Forelimb muscle (tissue), 1 donor: Measurements from ENCODE around the gene PIEZO2. TPM values are rescaled to one million over a fixed set of nuclear protein-coding genes. Genes with fewer than 3 reads are reported as not detected.
"Not testable (repeated sequence)": the region's sequence is repeated elsewhere in the genome, so short reads cannot be mapped to it uniquely, and the experiment has no call there.

ENCODE experiments used
- DNase-seq: peaks from one replicate; pipeline ENCODE4 v3.0.0-alpha.2; 2013; ENCODE audit warnings: low read depth
- polyA plus RNA-seq: library from polyadenylated mRNA; unstranded; fragments of 120-200 nt; gene quantifications from one replicate; pipeline ENCODE4 v1.2.1, GENCODE V29; 2013; ENCODE audit not compliant: insufficient read length

PIEZO2 gene
- polyA plus RNA-seq, 1 donor = 31.0 TPM

GRCh38 chr18:10928011-10928771 is 221.2 kb downstream of the PIEZO2 start:
- DNase-seq = no peak

- no peak for DNase-seq
These were observed 221.9 kb downstream of the PIEZO2 start for GRCh38 chr18:10927286-10927992.

GRCh38 chr18:10926621-10927161 is 222.7 kb downstream of the PIEZO2 start:
- no peak for DNase-seq

GRCh38 chr18:10924290-10924689 is 225.1 kb downstream of the PIEZO2 start:
- no peak for DNase-seq

- DNase-seq = no peak
These were observed 225.8 kb downstream of the PIEZO2 start for GRCh38 chr18:10923551-10924070.

- DNase-seq = no peak
These were observed 226.2 kb downstream of the PIEZO2 start for GRCh38 chr18:10923141-10923540.

- DNase-seq = not testable (repeated sequence)
These were observed 226.7 kb downstream of the PIEZO2 start for GRCh38 chr18:10922712-10923111.

- not testable (repeated sequence) for DNase-seq
These were observed 229.1 kb downstream of the PIEZO2 start for GRCh38 chr18:10920309-10920708.

GRCh38 chr18:10919851-10920250 is 229.5 kb downstream of the PIEZO2 start:
- DNase-seq = no peak

GRCh38 chr18:10916865-10917264 is 232.5 kb downstream of the PIEZO2 start:
- no peak for DNase-seq

GRCh38 chr18:10916387-10916786 is 233.0 kb downstream of the PIEZO2 start:
- no peak for DNase-seq

- not testable (repeated sequence) for DNase-seq
These were observed 233.6 kb downstream of the PIEZO2 start for GRCh38 chr18:10915748-10916147.

- not testable (repeated sequence) for DNase-seq
These were observed 234.8 kb downstream of the PIEZO2 start for GRCh38 chr18:10914610-10915009.

- no peak for DNase-seq
These were observed 235.4 kb downstream of the PIEZO2 start for GRCh38 chr18:10913919-10914318.

- no peak for DNase-seq
These were observed 236.4 kb downstream of the PIEZO2 start for GRCh38 chr18:10912790-10913545.

- no peak for DNase-seq
These were observed 239.6 kb downstream of the PIEZO2 start for GRCh38 chr18:10909724-10910123.

GRCh38 chr18:10908760-10909159 is 240.6 kb downstream of the PIEZO2 start:
- no peak for DNase-seq

- DNase-seq = no peak
These were observed 241.6 kb downstream of the PIEZO2 start for GRCh38 chr18:10907749-10908148.

GRCh38 chr18:10901329-10901728 is 248.0 kb downstream of the PIEZO2 start:
- no peak for DNase-seq

GRCh38 chr18:10900435-10900834 is 248.9 kb downstream of the PIEZO2 start:
- no peak for DNase-seq

GRCh38 chr18:10899481-10899880 is 249.9 kb downstream of the PIEZO2 start:
- DNase-seq = no peak

GRCh38 chr18:10898417-10898974 is 250.9 kb downstream of the PIEZO2 start:
- no peak for DNase-seq
